DMS114 treated with DMSO at 0.1 percent for 48 hours (cell line): Measurements from ENCODE around the gene OR5I1.
A peak's percentile ranks its signal among the peaks of the same experiment; 100 is the strongest.
"Not testable (repeated sequence)": the region's sequence is repeated elsewhere in the genome, so short reads cannot be mapped to it uniquely, and the experiment has no call there.

Experiments
- DNase-seq: peaks from one replicate; lab custom pipeline; 2025; ENCODE audit not compliant: unreplicated experiment; lab: John Stamatoyannopoulos, UW

Gene OR5I1

GRCh38 chr11:55936300-55936699, at the start of gene OR5I1:
Gene OR5I1 (minus strand): TSS chr11:55936400. CDS start chr11:55936400, 0 bp downstream.
- no peak for DNase-seq

DNA sequence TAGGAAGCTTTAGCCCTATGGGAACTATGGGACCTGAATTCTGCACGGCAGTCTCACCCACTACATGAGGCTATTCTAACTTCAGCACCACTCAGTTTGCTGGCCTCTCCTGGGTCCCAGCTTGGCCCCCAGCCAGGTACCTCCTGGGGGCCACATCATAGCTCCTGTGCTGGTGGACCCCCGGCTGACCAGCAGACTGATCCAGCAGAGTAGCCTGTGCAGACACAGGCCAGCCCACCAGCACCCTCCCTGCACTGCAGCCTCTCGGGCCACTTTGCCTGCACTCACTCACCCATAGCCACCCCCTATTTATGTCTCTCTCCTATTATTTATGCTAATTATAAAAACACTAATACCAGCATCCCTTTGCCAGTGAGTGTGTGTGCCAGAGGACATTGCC, 34.7 kb upstream of the OR5I1 start:
- DNase-seq, result no peak

DNA sequence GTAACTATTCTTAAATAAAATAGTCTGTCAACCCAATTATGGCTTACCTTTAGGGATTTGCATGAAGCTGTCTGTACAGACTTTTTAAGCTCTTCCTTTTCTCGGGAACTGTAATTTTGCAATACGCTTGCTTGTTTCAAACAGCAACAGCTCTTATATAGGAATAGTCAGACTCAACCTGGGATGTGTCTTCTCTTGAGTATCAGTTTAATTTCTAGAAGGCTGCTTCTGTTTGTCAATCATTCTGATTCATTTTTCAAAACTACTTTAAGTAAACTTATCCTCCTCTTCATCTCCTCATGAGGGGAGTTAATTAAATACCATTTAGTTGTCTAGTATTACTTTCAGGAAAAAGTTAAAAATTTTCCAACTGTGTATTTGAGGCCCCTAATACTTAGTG, 33.6 kb upstream of the OR5I1 start, which contains the start of gene OR10AG1:
OR10AG1 (minus strand) TSS at position 101 of the 400 bp plus-strand sequence; CDS start at position 63, 38 bp downstream.
- no peak for DNase-seq

DNA sequence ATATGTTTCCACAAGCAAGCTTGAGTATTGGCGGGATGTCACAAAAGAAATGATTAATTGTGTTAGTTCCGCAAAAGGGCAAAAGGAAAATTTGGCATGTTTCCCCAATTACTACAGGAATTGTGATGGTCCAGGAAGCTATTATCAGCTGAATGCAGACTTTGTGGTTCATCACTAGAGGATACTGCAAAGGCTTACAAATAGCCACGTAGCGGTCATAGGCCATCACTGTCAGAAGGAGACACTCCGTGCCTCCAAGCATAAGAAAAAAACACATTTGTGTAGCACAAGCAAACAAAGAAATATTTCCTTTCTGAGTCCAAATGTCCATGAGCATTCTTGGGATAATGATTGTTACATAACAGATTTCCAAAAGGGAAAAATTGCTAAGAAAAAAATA, 31.7 kb upstream of the OR5I1 start:
- no peak for DNase-seq

DNA sequence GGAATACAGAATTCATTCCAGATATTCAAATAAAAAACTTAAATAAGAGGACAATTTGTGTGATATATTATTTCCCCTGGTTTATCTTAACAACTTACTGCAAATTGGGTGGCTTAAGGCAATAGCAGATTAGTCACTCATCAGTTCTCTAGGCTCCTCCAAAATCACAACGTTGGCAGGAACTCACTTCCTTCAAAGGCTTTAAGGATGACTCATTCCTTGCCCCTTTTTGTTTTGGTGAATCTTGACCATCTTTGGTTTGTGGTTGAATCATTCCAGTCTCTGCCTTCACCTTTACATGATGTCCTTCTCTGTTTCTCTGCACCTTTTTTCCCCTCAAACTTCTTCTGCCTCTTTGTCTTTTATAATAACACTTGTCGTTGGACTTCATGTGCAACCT, 30.2 kb upstream of the OR5I1 start:
- DNase-seq, result no peak

- DNase-seq, result no peak
Observed at GRCh38 chr11:55956521-55956920, 20.3 kb upstream of the OR5I1 start.

GRCh38 chr11:55949330-55949729, 13.1 kb upstream of the OR5I1 start:
- no peak for DNase-seq

- peak; percentile 63 for DNase-seq
Observed at GRCh38 chr11:55942785-55943392, 6.7 kb upstream of the OR5I1 start.

- DNase-seq, result no peak
Observed at GRCh38 chr11:55920537-55920936, 15.7 kb downstream of the OR5I1 start.

DNA sequence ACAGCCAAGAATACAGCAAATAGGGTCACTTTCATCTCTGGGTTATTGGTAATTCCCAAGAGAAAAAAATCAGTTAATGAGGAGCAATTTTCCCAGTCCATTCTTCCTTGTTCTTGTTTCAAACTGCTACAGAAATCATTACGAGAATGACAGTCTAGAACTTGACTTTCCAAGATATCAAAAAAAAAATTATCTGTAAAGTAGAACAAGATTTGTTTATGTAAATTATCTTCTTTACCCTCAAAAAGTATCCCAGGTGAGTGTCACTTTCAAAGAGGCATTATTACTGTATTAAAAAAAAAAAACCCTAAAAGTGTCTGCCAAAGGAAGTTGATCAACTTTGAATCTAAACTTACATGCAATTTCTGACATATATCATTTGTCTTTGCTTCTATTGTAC, 21.7 kb downstream of the OR5I1 start, which contains the start of gene OR5W2:
OR5W2 (minus strand) TSS at position 101 of the 400 bp plus-strand sequence; CDS start at position 101, 0 bp downstream.
- no peak for DNase-seq

GRCh38 chr11:55902308-55902707, 33.9 kb downstream of the OR5I1 start:
- DNase-seq, result no peak

GRCh38 chr11:55895216-55895615, 41.0 kb downstream of the OR5I1 start:
- DNase-seq, result no peak

DNA sequence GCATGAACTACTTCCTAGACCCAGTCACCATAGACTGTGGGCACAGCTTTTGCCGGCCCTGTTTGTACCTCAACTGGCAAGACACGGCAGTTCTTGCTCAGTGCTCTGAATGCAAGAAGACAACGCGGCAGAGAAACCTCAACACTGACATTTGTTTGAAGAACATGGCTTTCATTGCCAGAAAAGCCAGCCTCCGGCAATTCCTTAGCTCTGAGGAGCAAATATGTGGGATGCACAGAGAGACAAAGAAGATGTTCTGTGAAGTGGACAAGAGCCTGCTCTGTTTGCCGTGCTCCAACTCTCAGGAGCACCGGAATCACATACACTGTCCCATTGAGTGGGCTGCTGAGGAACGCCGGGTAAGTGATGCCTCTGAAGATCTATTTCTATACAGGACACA, 50.7 kb downstream of the OR5I1 start:
- not testable (repeated sequence) for DNase-seq
